HG03095 (cell line): ENCODE data around the gene PCDH15.

Experiments
- ATAC-seq: cut with Tn5 transposase; IDR thresholded peaks from one replicate; pipeline ENCODE4 v1.9.1; 2021; ENCODE audit warnings: moderate library complexity; ENCODE audit not compliant: unreplicated experiment

PCDH15 gene

GRCh38 chr10:53894145-53894544, 906.9 kb downstream of the PCDH15 start:
- no peak for ATAC-seq

- ATAC-seq, result no peak
These were observed 908.0 kb downstream of the PCDH15 start for GRCh38 chr10:53893061-53893460.

- ATAC-seq, result no peak
These were observed 914.4 kb downstream of the PCDH15 start for GRCh38 chr10:53886325-53887300.

- ATAC-seq, result no peak
These were observed 936.2 kb downstream of the PCDH15 start for GRCh38 chr10:53864846-53865245.

- no peak for ATAC-seq
These were observed 948.4 kb downstream of the PCDH15 start for GRCh38 chr10:53852450-53853175.

GRCh38 chr10:53846809-53847208, 954.2 kb downstream of the PCDH15 start:
- ATAC-seq, result no peak

- no peak for ATAC-seq
These were observed 957.2 kb downstream of the PCDH15 start for GRCh38 chr10:53843736-53844362.

- ATAC-seq, result no peak
These were observed 959.4 kb downstream of the PCDH15 start for GRCh38 chr10:53841483-53842145.

GRCh38 chr10:53840653-53841052, 960.4 kb downstream of the PCDH15 start:
- ATAC-seq, result no peak

GRCh38 chr10:53839440-53840039, 961.5 kb downstream of the PCDH15 start:
- ATAC-seq, result no peak

- ATAC-seq, result no peak
These were observed 964.4 kb downstream of the PCDH15 start for GRCh38 chr10:53836638-53837037.

GRCh38 chr10:53833908-53834307, 967.1 kb downstream of the PCDH15 start:
- no peak for ATAC-seq

GRCh38 chr10:53827261-53827660, 973.8 kb downstream of the PCDH15 start:
- ATAC-seq, result no peak

GRCh38 chr10:53808677-53809372, 992.2 kb downstream of the PCDH15 start:
- ATAC-seq, result no peak

GRCh38 chr10:53786236-53786900, 1014.7 kb downstream of the PCDH15 start:
- ATAC-seq, result no peak

- ATAC-seq, result no peak
These were observed 1029.3 kb downstream of the PCDH15 start for GRCh38 chr10:53771701-53772100.

- no peak for ATAC-seq
These were observed 1030.1 kb downstream of the PCDH15 start for GRCh38 chr10:53770903-53771302.

GRCh38 chr10:53765311-53765710, 1035.7 kb downstream of the PCDH15 start:
- no peak for ATAC-seq

- no peak for ATAC-seq
These were observed 1046.3 kb downstream of the PCDH15 start for GRCh38 chr10:53754596-53755250.
